Prostate gland (tissue), 2 donors: Measurements from ENCODE around the gene DYNC1H1.

Experiments
- CTCF ChIP-seq, 4 experiments: fragments of 200-600 bp in 2 of 4; fragments of 450-650 bp in 2 of 4; sonication (generic) in 2 of 4; IDR thresholded peaks; 1 replicate in 3 of 4; 2 replicates in 1 of 4; pipeline ENCODE4 v1.5.1; 2016 to 2019; ENCODE audit warnings: antibody characterized with exemption in 4 of 4, mild to moderate bottlenecking in 2 of 4, moderate library complexity in 2 of 4
- POLR2A ChIP-seq: fragments of 450-650 bp; IDR thresholded peaks from one replicate; pipeline ENCODE4 v1.6.1; 2016; ENCODE audit warnings: antibody characterized with exemption, mild to moderate bottlenecking
- POLR2AphosphoS5 ChIP-seq: sonication (generic); formaldehyde crosslinking; IDR thresholded peaks from one replicate; pipeline ENCODE4 v1.6.1; 2017; ENCODE audit warnings: antibody characterized with exemption

- no peak for TF ChIP-seq CTCF (IDR thresholded peaks at IDR 0.05)
- no peak for TF ChIP-seq POLR2A
- no peak for TF ChIP-seq POLR2AphosphoS5
These were observed 43.6 kb downstream of the DYNC1H1 start for GRCh38 chr14:102007916-102008418.
